ENCODE measurements around the gene HDAC5.

GRCh38 chr17:44119798-44120197, 3.6 kb downstream of the HDAC5 start:
- TF ChIP-seq POLR2A (IDR thresholded peaks at IDR 0.05) (no peak), CTCF (IDR thresholded peaks at IDR 0.05) (no peak)

Measured in adrenal gland (tissue), 5 donors.